ENCODE measurements around the gene RYR2.

DNA sequence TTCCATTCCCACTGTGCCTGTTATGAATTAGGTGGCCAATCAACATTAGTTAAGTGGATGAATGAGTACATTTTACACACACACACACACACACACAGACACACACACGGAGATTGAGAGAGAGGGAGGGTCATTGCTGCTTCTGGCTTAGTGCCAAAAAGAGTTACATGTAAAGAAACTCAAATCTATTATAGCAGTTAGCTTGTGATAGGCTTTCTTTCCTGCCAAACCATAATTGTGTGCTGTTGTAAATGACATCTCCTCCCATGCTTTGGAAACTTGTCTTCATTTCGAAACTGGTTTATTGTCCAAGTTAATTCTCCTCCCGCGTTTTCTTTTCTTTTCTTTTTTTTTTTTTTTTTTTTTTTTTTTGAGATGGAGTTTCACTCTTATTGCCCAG lies 36.3 kb upstream of the RYR2 start:
- TF ChIP-seq BHLHE40 (IDR thresholded peaks at IDR 0.05; ENCODE audit: borderline replicate concordance) (no peak), FOXM1 (IDR thresholded peaks at IDR 0.05; ENCODE audit: borderline replicate concordance) (no peak), SUZ12 (IDR thresholded peaks at IDR 0.05) (no peak), SP1 (IDR thresholded peaks at IDR 0.05) (no peak), FOXA1 (IDR thresholded peaks at IDR 0.05) (no peak)

All from HEK293T (cell line).